Tongue (tissue), 2 donors: ENCODE measurements around the gene NECAB2. TPM values are rescaled to one million over a fixed set of nuclear protein-coding genes. Genes with fewer than 3 reads are reported as not detected.

ENCODE experiments used
- DNase-seq: peaks from one replicate; pipeline ENCODE4 v3.0.0-alpha.2; 2015
- total RNA-seq: library from RNA; depleted of rRNA; stranded (reverse); fragments of >200 nt; gene quantifications from one replicate; pipeline ENCODE4 v1.2.3, GENCODE V29; 2014

Gene NECAB2
- total RNA-seq, 1 donor from 2014 or later: not detected

- no peak for DNase-seq
These were observed 953 bp upstream of the NECAB2 start for GRCh38 chr16:83967091-83967490.

GRCh38 chr16:83968306-83968851, 335 bp downstream of the NECAB2 start:
- DNase-seq: peak; percentile 28

GRCh38 chr16:83968891-83969649, 1.0 kb downstream of the NECAB2 start:
- no peak for DNase-seq

- DNase-seq: no peak
These were observed 1.9 kb downstream of the NECAB2 start for GRCh38 chr16:83969771-83970429.

GRCh38 chr16:83970430-83970815, 2.4 kb downstream of the NECAB2 start:
- no peak for DNase-seq

- DNase-seq: no peak
These were observed 3.4 kb downstream of the NECAB2 start for GRCh38 chr16:83971165-83972130.

- DNase-seq: no peak
These were observed 4.4 kb downstream of the NECAB2 start for GRCh38 chr16:83972256-83973008.

GRCh38 chr16:83973077-83973476, 5.0 kb downstream of the NECAB2 start:
- DNase-seq: no peak

GRCh38 chr16:83973581-83974385, 5.7 kb downstream of the NECAB2 start:
- no peak for DNase-seq

- no peak for DNase-seq
These were observed 6.4 kb downstream of the NECAB2 start for GRCh38 chr16:83974475-83974874.

GRCh38 chr16:83975590-83976260, 7.7 kb downstream of the NECAB2 start:
- no peak for DNase-seq

GRCh38 chr16:83977056-83977815, 9.2 kb downstream of the NECAB2 start:
- DNase-seq: no peak

GRCh38 chr16:83978401-83978904, 10.4 kb downstream of the NECAB2 start:
- no peak for DNase-seq

- no peak for DNase-seq
These were observed 11.4 kb downstream of the NECAB2 start for GRCh38 chr16:83979441-83979840.

GRCh38 chr16:83980794-83981193, 12.8 kb downstream of the NECAB2 start:
- DNase-seq: no peak

GRCh38 chr16:83981799-83982198, 13.8 kb downstream of the NECAB2 start:
- DNase-seq: no peak

GRCh38 chr16:83983491-83983890, 15.4 kb downstream of the NECAB2 start:
- DNase-seq: no peak

- no peak for DNase-seq
These were observed 21.3 kb downstream of the NECAB2 start for GRCh38 chr16:83989300-83989699.

- no peak for DNase-seq
These were observed 22.4 kb downstream of the NECAB2 start for GRCh38 chr16:83990492-83990891.
